Measurements from ENCODE around the gene CPNE6. TPM values are rescaled to one million over a fixed set of nuclear protein-coding genes. Genes with fewer than 3 reads are reported as not detected.

The CPNE6 gene
- polyA plus RNA-seq, 2 of the 4 experiments (the other 2 are of a cell fraction), result not detected

DNA sequence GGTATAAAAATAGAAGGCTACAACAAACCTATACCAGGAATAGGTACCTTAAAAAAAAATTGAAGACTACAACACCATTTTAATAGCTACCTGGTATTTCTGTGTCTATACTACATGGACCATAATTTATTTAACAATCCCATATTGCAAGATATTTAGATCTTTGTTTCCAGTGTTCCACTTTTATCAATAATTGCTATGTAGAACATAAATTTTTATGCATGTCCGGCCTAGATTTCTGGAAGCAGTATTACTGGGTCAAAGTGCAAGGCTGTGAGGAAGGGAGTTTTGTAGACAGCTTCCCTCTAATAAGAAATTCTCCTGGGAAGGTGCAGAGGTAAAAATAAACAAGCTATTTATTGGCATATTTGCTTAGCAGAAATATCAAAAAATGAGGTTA lies 39.2 kb downstream of the CPNE6 start:
- 67% methylated on average over 1 of the region's 1 CpG for WGBS (ENCODE audit: missing lambda C conversion rate)
- FAIRE-seq (no peak), ATAC-seq (no peak), DNase-seq (ENCODE audit: low read depth in 1 of 2, low spot score in 1 of 2) (no peak)
- ChIA-PET CTCF (interaction anchor here (0.9 to 13.3 kb wide), 9 partner anchors 15 to 51 kb away, joined by 3 to 244 read pairs (median 4); partner anchors contain the start of genes IRF9, PCK2 and RNF31), POLR2A (interaction anchor here (6.1 kb wide), 1 partner anchor 17 kb away, joined by 38 read pairs; the partner anchor contains the start of gene PCK2)
- H3K27ac ChIP-seq, result no peak overlapping the region
- no peaks in the 10 kb centered on the region for H3K9me3 ChIP-seq
- peaks cover 10% of the 10 kb centered on the region; the same call in 1 of the 3 replicates for H3K4me1 ChIP-seq
- TF ChIP-seq FOSL2 (IDR thresholded peaks at IDR 0.05), result no peak
- TF ChIP-seq FOSL2 (CRISPR knock-in tag; IDR thresholded peaks at IDR 0.05), result no peak
- no peak for TF ChIP-seq ZSCAN20 (CRISPR knock-in tag; IDR thresholded peaks at IDR 0.05)
- no peak for TF ChIP-seq CHD4 (IDR thresholded peaks at IDR 0.05; ENCODE audit: borderline replicate concordance)
- TF ChIP-seq, protein P1, sequence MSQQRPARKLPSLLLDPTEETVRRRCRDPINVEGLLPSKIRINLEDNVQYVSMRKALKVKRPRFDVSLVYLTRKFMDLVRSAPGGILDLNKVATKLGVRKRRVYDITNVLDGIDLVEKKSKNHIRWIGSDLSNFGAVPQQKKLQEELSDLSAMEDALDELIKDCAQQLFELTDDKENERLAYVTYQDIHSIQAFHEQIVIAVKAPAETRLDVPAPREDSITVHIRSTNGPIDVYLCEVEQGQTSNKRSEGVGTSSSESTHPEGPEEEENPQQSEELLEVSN (IDR thresholded peaks at IDR 0.05; ENCODE audit: borderline replicate concordance, low read depth), result no peak
- TF ChIP-seq PHF8 (IDR thresholded peaks at IDR 0.05; ENCODE audit: borderline replicate concordance, low read depth), result no peak
- TF ChIP-seq NR3C1 (IDR thresholded peaks at IDR 0.05), result no peak
- TF ChIP-seq MAFK (IDR thresholded peaks at IDR 0.05; ENCODE audit: partially characterized antibody), result no peak
- TF ChIP-seq, protein P2, sequence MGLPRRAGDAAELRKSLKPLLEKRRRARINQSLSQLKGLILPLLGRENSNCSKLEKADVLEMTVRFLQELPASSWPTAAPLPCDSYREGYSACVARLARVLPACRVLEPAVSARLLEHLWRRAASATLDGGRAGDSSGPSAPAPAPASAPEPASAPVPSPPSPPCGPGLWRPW (IDR thresholded peaks at IDR 0.05), result no peak
- no peak for TF ChIP-seq POLR2A (IDR thresholded peaks at IDR 0.05; ENCODE audit: low read length)
- TF ChIP-seq, protein P3, sequence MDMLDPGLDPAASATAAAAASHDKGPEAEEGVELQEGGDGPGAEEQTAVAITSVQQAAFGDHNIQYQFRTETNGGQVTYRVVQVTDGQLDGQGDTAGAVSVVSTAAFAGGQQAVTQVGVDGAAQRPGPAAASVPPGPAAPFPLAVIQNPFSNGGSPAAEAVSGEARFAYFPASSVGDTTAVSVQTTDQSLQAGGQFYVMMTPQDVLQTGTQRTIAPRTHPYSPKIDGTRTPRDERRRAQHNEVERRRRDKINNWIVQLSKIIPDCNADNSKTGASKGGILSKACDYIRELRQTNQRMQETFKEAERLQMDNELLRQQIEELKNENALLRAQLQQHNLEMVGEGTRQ (IDR thresholded peaks at IDR 0.05), result no peak
- H3K4me2 ChIP-seq, result no peak overlapping the region
- no peak overlapping the region for H3K4me3 ChIP-seq

DNA sequence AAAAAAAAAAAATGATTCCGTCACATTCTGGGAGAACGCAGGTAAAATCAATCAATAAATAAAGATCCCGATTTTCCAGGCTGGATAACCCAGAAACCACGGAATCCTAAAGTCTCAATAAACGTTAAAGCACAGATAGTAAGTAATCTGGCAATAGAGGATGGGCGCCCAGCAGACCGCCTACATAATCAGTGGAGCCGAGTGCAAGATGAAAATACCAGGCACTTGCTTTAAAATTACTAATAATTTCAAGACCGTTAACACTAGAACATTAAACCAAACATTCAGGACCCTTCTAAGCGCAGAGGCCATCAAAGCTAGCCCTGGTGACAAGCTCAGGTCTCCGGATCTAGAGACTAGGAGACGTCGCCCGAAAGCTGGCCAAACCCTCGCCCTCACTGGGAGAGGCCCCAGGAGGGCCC lies 42.0 kb downstream of the CPNE6 start:
- Histone ChIP-seq H3K4me3 (peak overlapping the region; percentile 62), H3K4me1 (peaks cover 17% of the 10 kb centered on the region; the same call in 1 of the 3 replicates), H3K9me3 (no peaks in the 10 kb centered on the region), H3K4me2 (peak overlapping the region; percentile 78), H3K27ac (peak overlapping the region; percentile 95 to 96)
- CTCF ChIA-PET, result interaction anchor here (1.1 to 5.6 kb wide), 5 partner anchors 11 to 58 kb away, joined by 4 to 44 read pairs (median 6); partner anchors contain the start of gene IRF9
- WGBS (ENCODE audit: missing lambda C conversion rate), result 42% methylated on average over 15 of the region's 15 CpGs
- ATAC-seq, result peak; percentile 14 to 24; a peak in 5 of 6 replicates
- TF ChIP-seq ZNF302 (CRISPR knock-in tag; IDR thresholded peaks at IDR 0.05), result no peak
- TF ChIP-seq CHD4 (IDR thresholded peaks at IDR 0.05; ENCODE audit: borderline replicate concordance), result no peak
- TF ChIP-seq RARB (CRISPR knock-in tag; IDR thresholded peaks at IDR 0.05), result no peak
- TF ChIP-seq FOXS1 (CRISPR knock-in tag; IDR thresholded peaks at IDR 0.05), result no peak
- no peak for TF ChIP-seq RAD21 (conservative IDR thresholded peaks at IDR 0.05 in 1 of 2, IDR thresholded peaks at IDR 0.05 in 1 of 2)
- no peak for TF ChIP-seq HMGXB4 (CRISPR knock-in tag; IDR thresholded peaks at IDR 0.05; ENCODE audit: borderline replicate concordance)
- no peak for TF ChIP-seq ZC3H11A (IDR thresholded peaks at IDR 0.05)
- no peak for TF ChIP-seq POLR2AphosphoS2 (conservative IDR thresholded peaks at IDR 0.05; ENCODE audit: low read length)
- TF ChIP-seq RCOR1 (IDR thresholded peaks at IDR 0.05; ENCODE audit: low read depth, low read length), result no peak
- no peak for TF ChIP-seq JUNB (IDR thresholded peaks at IDR 0.05)
- TF ChIP-seq, protein P4, sequence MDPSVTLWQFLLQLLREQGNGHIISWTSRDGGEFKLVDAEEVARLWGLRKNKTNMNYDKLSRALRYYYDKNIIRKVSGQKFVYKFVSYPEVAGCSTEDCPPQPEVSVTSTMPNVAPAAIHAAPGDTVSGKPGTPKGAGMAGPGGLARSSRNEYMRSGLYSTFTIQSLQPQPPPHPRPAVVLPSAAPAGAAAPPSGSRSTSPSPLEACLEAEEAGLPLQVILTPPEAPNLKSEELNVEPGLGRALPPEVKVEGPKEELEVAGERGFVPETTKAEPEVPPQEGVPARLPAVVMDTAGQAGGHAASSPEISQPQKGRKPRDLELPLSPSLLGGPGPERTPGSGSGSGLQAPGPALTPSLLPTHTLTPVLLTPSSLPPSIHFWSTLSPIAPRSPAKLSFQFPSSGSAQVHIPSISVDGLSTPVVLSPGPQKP (IDR thresholded peaks at IDR 0.05; ENCODE audit: low read depth, low read length), result no peak
- TF ChIP-seq SREBF2 (IDR thresholded peaks at IDR 0.05), result no peak
- no peak for TF ChIP-seq FOSB (CRISPR knock-in tag; IDR thresholded peaks at IDR 0.05)
- TF ChIP-seq MAZ (IDR thresholded peaks at IDR 0.05; ENCODE audit: borderline replicate concordance, low read depth, low read length), result no peak
- no peak for TF ChIP-seq EHMT2 (IDR thresholded peaks at IDR 0.05; ENCODE audit: low read depth)
- no peak for TF ChIP-seq REST (IDR thresholded peaks at IDR 0.05)
- no peak for TF ChIP-seq HDAC2 (IDR thresholded peaks at IDR 0.05)
- FAIRE-seq, result no peak
- no peak for DNase-seq (ENCODE audit: low read depth in 1 of 2, low spot score in 1 of 2)
- POLR2A ChIA-PET, result interaction anchor here (1.3 to 2.9 kb wide), 8 partner anchors 10 to 77 kb away, joined by 4 to 55 read pairs (median 22); partner anchors contain the start of genes CARMIL3, EMC9, IRF9 and PCK2

Data from A549 (cell line).